H9 (cell line): ENCODE measurements around the gene RFWD3. TPM values are rescaled to one million over a fixed set of nuclear protein-coding genes. Genes with fewer than 3 reads are reported as not detected.

Experiments used
- DNase-seq: peaks from one replicate; pipeline ENCODE4 v3.0.0-alpha.2; 2017
- H2AFZ ChIP-seq: one replicate; pipeline ENCODE4 v1.6.1; 2013; ENCODE audit warnings: mild to moderate bottlenecking, low read length, control low read depth, moderate library complexity
- H2AK5ac ChIP-seq: 2 replicates; pipeline ENCODE4 v1.6.1; 2013; ENCODE audit warnings: low read length, control low read depth, mixed read lengths; ENCODE audit not compliant: insufficient read length
- H2BK120ac ChIP-seq: one replicate; pipeline ENCODE4 v1.6.1; 2013; ENCODE audit warnings: low read depth, mild to moderate bottlenecking, low read length, control low read depth, inconsistent platforms; ENCODE audit not compliant: poor library complexity, severe bottlenecking
- H2BK12ac ChIP-seq: 2 replicates; pipeline ENCODE4 v1.6.1; 2013; ENCODE audit warnings: low read length, control low read depth, mixed read lengths, low read depth; ENCODE audit not compliant: insufficient read length
- H2BK15ac ChIP-seq: 2 replicates; pipeline ENCODE4 v1.6.1; 2013; ENCODE audit warnings: low read depth, low read length, control low read depth
- H2BK20ac ChIP-seq: one replicate; pipeline ENCODE4 v1.6.1; 2013; ENCODE audit warnings: low read depth, mild to moderate bottlenecking, low read length, control low read depth, inconsistent platforms; ENCODE audit not compliant: poor library complexity, severe bottlenecking
- H2BK5ac ChIP-seq: 2 replicates; pipeline ENCODE4 v1.6.1; 2013; ENCODE audit warnings: low read length, control low read depth, mixed read lengths; ENCODE audit not compliant: insufficient read length
- H3K14ac ChIP-seq: 2 replicates; pipeline ENCODE4 v1.6.1; 2013; ENCODE audit warnings: low read length, control low read depth; ENCODE audit not compliant: insufficient read depth
- H3K18ac ChIP-seq: 2 replicates; pipeline ENCODE4 v1.6.1; 2013; ENCODE audit warnings: low read depth, mild to moderate bottlenecking, mixed read lengths, low read length, control low read depth; ENCODE audit not compliant: insufficient read length
- H3K23ac ChIP-seq: 2 replicates; pipeline ENCODE4 v1.6.1; 2013; ENCODE audit warnings: low read length, control low read depth, mixed read lengths, low read depth; ENCODE audit not compliant: insufficient read length
- H3K23me2 ChIP-seq: 2 replicates; pipeline ENCODE4 v1.6.1; 2013; ENCODE audit warnings: low read depth, mild to moderate bottlenecking, mixed read lengths, low read length, control low read depth; ENCODE audit not compliant: insufficient read length, poor library complexity, severe bottlenecking
- H3K27ac ChIP-seq: 2 replicates; pipeline ENCODE4 v1.5.1; 2013; ENCODE audit warnings: low read length, control low read depth, mixed read lengths, low read depth; ENCODE audit not compliant: insufficient read length
- H3K27me3 ChIP-seq: 2 replicates; pipeline ENCODE4 v1.6.1; 2013; ENCODE audit warnings: low read length, control low read depth, inconsistent platforms; ENCODE audit not compliant: insufficient read depth
- H3K4ac ChIP-seq: 2 replicates; pipeline ENCODE4 v1.6.1; 2013; ENCODE audit warnings: low read depth, mild to moderate bottlenecking, control low read depth, inconsistent platforms, low read length, moderate library complexity
- H3K4me1 ChIP-seq: 2 replicates; pipeline ENCODE4 v1.6.1; 2013; ENCODE audit warnings: low read length, control low read depth, inconsistent platforms; ENCODE audit not compliant: insufficient read depth
- H3K4me2 ChIP-seq: 2 replicates; pipeline ENCODE4 v1.6.1; 2013; ENCODE audit warnings: low read length, control low read depth, mixed read lengths; ENCODE audit not compliant: insufficient read length, insufficient read depth
- H3K56ac ChIP-seq: 2 replicates; pipeline ENCODE4 v1.6.1; 2013; ENCODE audit warnings: low read depth, mild to moderate bottlenecking, mixed read lengths, low read length, control low read depth; ENCODE audit not compliant: insufficient read length
- H3K79me1 ChIP-seq: 2 replicates; pipeline ENCODE4 v1.6.1; 2013; ENCODE audit warnings: low read depth, mild to moderate bottlenecking, moderate library complexity, low read length, control low read depth, inconsistent platforms; ENCODE audit not compliant: insufficient read depth, poor library complexity, severe bottlenecking
- H3K79me2 ChIP-seq: 2 replicates; pipeline ENCODE4 v1.6.1; 2013; ENCODE audit warnings: low read length, control low read depth, inconsistent platforms; ENCODE audit not compliant: insufficient read depth
- H3K9ac ChIP-seq: 2 replicates; pipeline ENCODE4 v1.6.1; 2013; ENCODE audit warnings: low read length, control low read depth, mixed read lengths; ENCODE audit not compliant: insufficient read length; ENCODE audit errors: extremely low read depth
- H3K9me3 ChIP-seq: one replicate; pipeline ENCODE4 v1.6.1; 2013; ENCODE audit warnings: low read depth, low read length, inconsistent platforms; ENCODE audit not compliant: control insufficient read depth
- H3T11ph ChIP-seq: one replicate; pipeline ENCODE4 v1.6.1; 2013; ENCODE audit warnings: mild to moderate bottlenecking, low read length, control low read depth, inconsistent platforms
- H4K20me1 ChIP-seq: one replicate; pipeline ENCODE4 v1.6.1; 2013; ENCODE audit not compliant: control insufficient read depth, insufficient read length, insufficient read depth
- H4K5ac ChIP-seq: 2 replicates; pipeline ENCODE4 v1.6.1; 2013; ENCODE audit warnings: low read depth, mild to moderate bottlenecking, mixed read lengths, low read length, control low read depth; ENCODE audit not compliant: insufficient read length
- H4K8ac ChIP-seq: replicated peaks from 2 replicates; pipeline ENCODE4 v1.6.1; 2013; ENCODE audit warnings: low read length, control low read depth, mixed read lengths, low read depth; ENCODE audit not compliant: insufficient read length
- H4K91ac ChIP-seq: 2 replicates; pipeline ENCODE4 v1.6.1; 2013; ENCODE audit warnings: low read depth, mild to moderate bottlenecking, moderate library complexity, mixed read lengths, low read length, control low read depth; ENCODE audit not compliant: insufficient read length
- H3K27ac Mint-ChIP-seq, 3 experiments: 2 replicates in 2 of 3; 3 replicates in 1 of 3; pipeline ENCODE4 v1.8.0; 2020 to 2021; ENCODE audit warnings: mixed read lengths in 3 of 3, mild to moderate bottlenecking in 1 of 3, moderate library complexity in 1 of 3
- H3K27me3 Mint-ChIP-seq: 2 replicates; pipeline ENCODE4 v1.8.0; 2021; ENCODE audit warnings: low read depth, mild to moderate bottlenecking, moderate library complexity, mixed read lengths
- H3K36me3 Mint-ChIP-seq, 3 experiments: 2 replicates in 2 of 3; 3 replicates in 1 of 3; pipeline ENCODE4 v1.8.0; 2020 to 2021; ENCODE audit warnings: low read depth in 3 of 3, mixed read lengths in 3 of 3; ENCODE audit not compliant: insufficient read depth in 1 of 3
- H3K4me1 Mint-ChIP-seq, 2 experiments: 2 replicates each; pipeline ENCODE4 v1.8.0; 2020; ENCODE audit warnings: mixed read lengths in 2 of 2
- H3K4me3 Mint-ChIP-seq, 2 experiments: 2 replicates in 1 of 2; 3 replicates in 1 of 2; pipeline ENCODE4 v1.8.0; 2020 to 2021; ENCODE audit warnings: mild to moderate bottlenecking in 2 of 2, mixed read lengths in 2 of 2, moderate library complexity in 1 of 2
- H3K9me3 Mint-ChIP-seq, 2 experiments: 2 replicates in 1 of 2; 3 replicates in 1 of 2; pipeline ENCODE4 v1.8.0; 2020; ENCODE audit warnings: mild to moderate bottlenecking in 2 of 2, mixed read lengths in 2 of 2, moderate library complexity in 1 of 2
- WGBS: extraction: QIAGEN DNeasy Blood & Tissue Kit; methylation state at CpG from one replicate; pipeline ENCODE4 v1.1.7; 2013; ENCODE audit warnings: missing lambda C conversion rate, low lambda C conversion rate, mixed read lengths; ENCODE audit not compliant: insufficient read length; ENCODE audit errors: extremely low coverage; 5-methylcytosine and 5-hydroxymethylcytosine counted together
- total RNA-seq: library from RNA; stranded (reverse); gene quantifications from 2 replicates; pipeline ENCODE4 v1.2.1, GENCODE V29; 2021
- TF ChIP-seq, protein P1 (sequence below): fragments of 200-600 bp; sonication (generic); conservative IDR thresholded peaks from 3 replicates; pipeline ENCODE4 v1.8.0; 2021; ENCODE audit warnings: antibody characterized with exemption, mild to moderate bottlenecking

RFWD3 gene
- total RNA-seq, 1 experiment from 2014 or later: 114 TPM

DNA sequence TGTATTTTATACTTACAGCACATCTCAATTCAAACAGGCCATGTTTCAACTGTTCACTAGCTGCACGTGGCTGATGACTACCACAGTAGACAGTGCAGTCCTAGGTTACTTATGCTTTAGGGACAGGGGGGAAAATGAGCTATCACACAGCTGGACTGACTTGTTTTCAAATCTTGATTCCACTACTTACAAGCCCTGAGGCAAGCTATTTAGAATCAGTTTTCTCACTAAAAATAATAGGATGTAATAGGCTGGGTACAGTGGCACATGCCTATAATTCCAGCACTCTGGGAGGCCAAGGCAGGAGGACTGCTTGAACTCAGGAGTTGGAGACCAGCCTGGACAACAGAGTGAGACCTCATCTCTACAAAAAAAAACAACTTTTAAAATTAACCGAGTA lies 70.1 kb downstream of the RFWD3 start:
- TF ChIP-seq, protein P1, sequence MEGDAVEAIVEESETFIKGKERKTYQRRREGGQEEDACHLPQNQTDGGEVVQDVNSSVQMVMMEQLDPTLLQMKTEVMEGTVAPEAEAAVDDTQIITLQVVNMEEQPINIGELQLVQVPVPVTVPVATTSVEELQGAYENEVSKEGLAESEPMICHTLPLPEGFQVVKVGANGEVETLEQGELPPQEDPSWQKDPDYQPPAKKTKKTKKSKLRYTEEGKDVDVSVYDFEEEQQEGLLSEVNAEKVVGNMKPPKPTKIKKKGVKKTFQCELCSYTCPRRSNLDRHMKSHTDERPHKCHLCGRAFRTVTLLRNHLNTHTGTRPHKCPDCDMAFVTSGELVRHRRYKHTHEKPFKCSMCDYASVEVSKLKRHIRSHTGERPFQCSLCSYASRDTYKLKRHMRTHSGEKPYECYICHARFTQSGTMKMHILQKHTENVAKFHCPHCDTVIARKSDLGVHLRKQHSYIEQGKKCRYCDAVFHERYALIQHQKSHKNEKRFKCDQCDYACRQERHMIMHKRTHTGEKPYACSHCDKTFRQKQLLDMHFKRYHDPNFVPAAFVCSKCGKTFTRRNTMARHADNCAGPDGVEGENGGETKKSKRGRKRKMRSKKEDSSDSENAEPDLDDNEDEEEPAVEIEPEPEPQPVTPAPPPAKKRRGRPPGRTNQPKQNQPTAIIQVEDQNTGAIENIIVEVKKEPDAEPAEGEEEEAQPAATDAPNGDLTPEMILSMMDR: no peak
- Histone ChIP-seq H2AFZ (no peak overlapping the region), H3K23me2 (no peaks in the 10 kb centered on the region), H3K27ac (no peak overlapping the region), H2AK5ac (no peak overlapping the region), H2BK12ac (no peak overlapping the region), H3K18ac (no peak overlapping the region), H2BK20ac (no peak overlapping the region), H3K9ac (no peak overlapping the region), H2BK120ac (no peak overlapping the region), H3K14ac (no peak overlapping the region), H3K56ac (no peak overlapping the region), H3K79me2 (peaks cover 24% of the 10 kb centered on the region; the same call in 1 of the 2 replicates), H4K8ac (no peak overlapping the region), H3K79me1 (peaks cover 18% of the 10 kb centered on the region), H3T11ph (no peak overlapping the region), H4K20me1 (no peaks in the 10 kb centered on the region), H3K4me2 (no peak overlapping the region), H2BK5ac (no peak overlapping the region), H2BK15ac (no peak overlapping the region), H3K9me3 (no peaks in the 10 kb centered on the region), H4K91ac (no peak overlapping the region), H3K27me3 (no peaks in the 10 kb centered on the region), H3K4ac (no peak overlapping the region), H3K4me1 (no peaks in the 10 kb centered on the region), H3K23ac (no peak overlapping the region), H4K5ac (no peak overlapping the region)
- peaks cover 5 to 9% of the 10 kb centered on the region in 2 experiments for H3K4me1 Mint-ChIP-seq
- peaks cover 12 to 22% (median 16%) of the 10 kb centered on the region in 3 experiments; a peak in 6 of 7 replicates for H3K36me3 Mint-ChIP-seq
- no peaks in the 10 kb centered on the region for H3K27me3 Mint-ChIP-seq
- H3K9me3 Mint-ChIP-seq: no peaks in the 10 kb centered on the region
- no peak for DNase-seq
- H3K4me3 Mint-ChIP-seq: no peak overlapping the region
- H3K27ac Mint-ChIP-seq: no peak overlapping the region
- WGBS: no CpG with 5 or more reads among the region's 2 CpGs
